OCI-LY7 (cell line): Measurements from ENCODE around the gene SERP2. TPM values are rescaled to one million over a fixed set of nuclear protein-coding genes. Genes with fewer than 3 reads are reported as not detected.

Experiments used
- BruUV-seq: library from RNA; stranded (reverse); fragments of 400-500 nt; replicated peaks from 2 replicates; lab custom pipeline; 2021; lab: Mats Ljungman, UMichigan
- CTCF ChIA-PET: fragments of 300-600 bp; sonication (Branson Sonifier 250); formaldehyde crosslinking; loops from one replicate; lab custom pipeline; 2022; ENCODE audit warnings: antibody characterized with exemption; ENCODE audit not compliant: unreplicated experiment; lab: Charles Lee
- POLR2A ChIA-PET: fragments of 300-600 bp; sonication (Branson Sonifier 250); formaldehyde crosslinking; loops from one replicate; lab custom pipeline; 2022; ENCODE audit warnings: antibody characterized with exemption; lab: Charles Lee
- DNase-seq: peaks from one replicate; pipeline ENCODE4 v3.0.0-alpha.2; 2015; ENCODE audit warnings: low spot score
- H2AFZ ChIP-seq: fragments of 200-600 bp; sonication (generic), shearing (Covaris generic); 2 replicates; pipeline ENCODE4 v1.6.1; 2014; ENCODE audit warnings: mild to moderate bottlenecking, antibody characterized with exemption, low read length, moderate library complexity
- H3K27ac ChIP-seq: fragments of 200-600 bp; sonication (generic); 2 replicates; pipeline ENCODE4 v1.5.1; 2014; ENCODE audit warnings: mixed run types, low read depth, mild to moderate bottlenecking, moderate library complexity, low read length, inconsistent platforms; ENCODE audit not compliant: poor library complexity, severe bottlenecking
- H3K36me3 ChIP-seq: fragments of 200-600 bp; sonication (generic); 2 replicates; pipeline ENCODE4 v1.6.1; 2014; ENCODE audit warnings: mild to moderate bottlenecking, antibody characterized with exemption, low read length, moderate library complexity, mixed read lengths; ENCODE audit not compliant: insufficient read depth
- H3K4me1 ChIP-seq: fragments of 200-600 bp; sonication (generic); 2 replicates; pipeline ENCODE4 v1.5.1; 2014; ENCODE audit warnings: mild to moderate bottlenecking, low read length; ENCODE audit not compliant: insufficient read depth, poor library complexity, severe bottlenecking
- H3K4me2 ChIP-seq: fragments of 200-600 bp; sonication (generic); 2 replicates; pipeline ENCODE4 v1.6.1; 2014; ENCODE audit warnings: mild to moderate bottlenecking, low read length
- H3K4me3 ChIP-seq: fragments of 200-600 bp; sonication (generic); 2 replicates; pipeline ENCODE4 v1.5.1; 2014; ENCODE audit warnings: mild to moderate bottlenecking, low read depth, low read length; ENCODE audit not compliant: poor library complexity, severe bottlenecking
- H3K79me2 ChIP-seq: fragments of 200-600 bp; sonication (generic); 2 replicates; pipeline ENCODE4 v1.6.1; 2016; ENCODE audit warnings: low read depth, mild to moderate bottlenecking, low read length, moderate library complexity, mixed read lengths; ENCODE audit not compliant: insufficient read depth
- H3K9me2 ChIP-seq: fragments of 200-600 bp; sonication (generic); 2 replicates; pipeline ENCODE4 v1.6.1; 2016; ENCODE audit warnings: mild to moderate bottlenecking, low read length, mixed read lengths; ENCODE audit not compliant: insufficient read depth
- H3K9me3 ChIP-seq: fragments of 200-600 bp; sonication (generic); 2 replicates; pipeline ENCODE4 v1.6.1; 2014; ENCODE audit warnings: mild to moderate bottlenecking, mixed run types, low read length, mixed read lengths
- H4K20me1 ChIP-seq: fragments of 200-600 bp; sonication (generic); 2 replicates; pipeline ENCODE4 v1.6.1; 2014; ENCODE audit warnings: mild to moderate bottlenecking, antibody characterized with exemption, low read length, moderate library complexity, mixed read lengths; ENCODE audit not compliant: insufficient read depth
- EZH2phosphoT487 ChIP-seq: fragments of 200-600 bp; sonication (generic); IDR thresholded peaks from 2 replicates; pipeline ENCODE4 v1.6.1; 2018; ENCODE audit warnings: low read depth, borderline replicate concordance, mild to moderate bottlenecking, mixed run types, antibody characterized with exemption, low read length, moderate library complexity, mixed read lengths
- intact Hi-C: fragments of 100-400 bp; cut with micrococcal nuclease; formaldehyde crosslinking; loops from one replicate; pipeline ENCODE4 v1.10.0; 2022; ENCODE audit not compliant: unreplicated experiment
- total RNA-seq, 2 experiments: library from RNA; depleted of rRNA in 1 of 2; stranded (reverse); fragments of >200 nt in 1 of 2; shearing (Covaris generic) in 1 of 2; gene quantifications; 2 replicates each; pipeline ENCODE4 v1.2.3, GENCODE V29; 2014 to 2022
- TF ChIP-seq, protein P1 (sequence below): fragments of 200-600 bp; sonication (generic); conservative IDR thresholded peaks from 2 replicates; pipeline ENCODE4 v1.5.1; 2014; ENCODE audit warnings: mild to moderate bottlenecking, antibody characterized with exemption, low read length, moderate library complexity, mixed read lengths

Gene SERP2
- total RNA-seq, 2 experiments from 2014 or later = not detected

DNA sequence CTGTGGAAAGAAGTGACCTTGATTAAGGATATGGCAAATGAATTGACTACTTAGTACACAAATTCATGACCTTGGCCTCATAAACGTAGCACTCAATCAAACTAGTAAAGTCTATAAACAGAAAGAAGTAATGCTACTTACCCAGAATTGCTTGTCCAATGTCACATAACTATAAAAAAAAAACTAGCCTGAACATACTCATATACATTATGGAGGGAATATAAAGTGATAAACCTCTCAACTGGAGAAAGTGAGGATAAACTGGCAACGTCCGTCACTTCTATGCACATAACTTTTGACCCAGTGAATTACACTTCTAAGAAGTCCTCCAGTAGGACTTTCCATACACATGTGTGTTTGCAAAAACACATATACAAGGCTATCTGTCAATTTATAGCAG is 7.7 kb upstream of the SERP2 start:
- Histone ChIP-seq H3K27ac (no peak overlapping the region), H2AFZ (no peak overlapping the region), H3K4me3 (no peak overlapping the region), H3K36me3 (no peaks in the 10 kb centered on the region), H3K4me1 (no peaks in the 10 kb centered on the region), H4K20me1 (no peaks in the 10 kb centered on the region), H3K4me2 (no peak overlapping the region), H3K9me2 (0 out of 2 replicates have a peak, but pooled peaks cover 4% of the 10 kb centered on the region), H3K9me3 (no peaks in the 10 kb centered on the region), H3K79me2 (no peaks in the 10 kb centered on the region)
- ChIA-PET CTCF (no interaction called here), POLR2A (interaction anchor here (1.8 kb wide), 1 partner anchor 14 kb away, joined by 7 read pairs; no protein-coding TSS in a partner anchor)
- DNase-seq = no peak
- no TSS peak for BruUV-seq
- intact Hi-C loops = no loop called here
- no peak for TF ChIP-seq EZH2phosphoT487
- TF ChIP-seq, protein P1, sequence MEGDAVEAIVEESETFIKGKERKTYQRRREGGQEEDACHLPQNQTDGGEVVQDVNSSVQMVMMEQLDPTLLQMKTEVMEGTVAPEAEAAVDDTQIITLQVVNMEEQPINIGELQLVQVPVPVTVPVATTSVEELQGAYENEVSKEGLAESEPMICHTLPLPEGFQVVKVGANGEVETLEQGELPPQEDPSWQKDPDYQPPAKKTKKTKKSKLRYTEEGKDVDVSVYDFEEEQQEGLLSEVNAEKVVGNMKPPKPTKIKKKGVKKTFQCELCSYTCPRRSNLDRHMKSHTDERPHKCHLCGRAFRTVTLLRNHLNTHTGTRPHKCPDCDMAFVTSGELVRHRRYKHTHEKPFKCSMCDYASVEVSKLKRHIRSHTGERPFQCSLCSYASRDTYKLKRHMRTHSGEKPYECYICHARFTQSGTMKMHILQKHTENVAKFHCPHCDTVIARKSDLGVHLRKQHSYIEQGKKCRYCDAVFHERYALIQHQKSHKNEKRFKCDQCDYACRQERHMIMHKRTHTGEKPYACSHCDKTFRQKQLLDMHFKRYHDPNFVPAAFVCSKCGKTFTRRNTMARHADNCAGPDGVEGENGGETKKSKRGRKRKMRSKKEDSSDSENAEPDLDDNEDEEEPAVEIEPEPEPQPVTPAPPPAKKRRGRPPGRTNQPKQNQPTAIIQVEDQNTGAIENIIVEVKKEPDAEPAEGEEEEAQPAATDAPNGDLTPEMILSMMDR = no peak

DNA sequence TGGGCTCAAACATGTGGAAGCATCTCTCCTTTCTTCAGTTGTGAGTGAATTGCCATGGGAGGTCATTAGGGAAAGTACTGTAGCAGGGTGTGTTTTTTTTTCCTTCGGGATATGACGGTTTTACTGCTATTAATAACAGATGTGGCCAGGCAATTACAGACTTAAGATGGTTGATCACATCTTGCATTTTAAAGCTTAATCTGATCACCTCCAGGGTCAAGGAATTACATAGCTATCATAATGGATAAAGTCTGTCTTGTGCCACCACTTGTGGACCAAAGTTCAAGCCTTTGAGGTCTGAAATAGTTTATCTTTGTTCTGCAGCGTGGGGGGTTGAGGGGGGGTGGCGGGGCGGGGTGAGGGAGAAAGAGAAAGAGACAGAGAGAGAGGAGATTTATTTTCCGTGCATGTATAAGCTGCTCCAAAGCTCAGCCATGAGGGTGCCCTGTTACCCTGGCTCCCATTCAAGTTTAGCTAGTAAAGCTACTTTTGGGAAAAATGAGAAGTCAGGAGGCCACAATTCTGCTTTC is 5.5 kb upstream of the SERP2 start:
- ChIA-PET POLR2A (interaction anchor here (0.5 to 1.5 kb wide), 3 partner anchors 10 to 474 kb away, joined by 3 to 4 read pairs (median 3); no protein-coding TSS in a partner anchor), CTCF (no interaction called here)
- no peak overlapping the region for H3K4me3 ChIP-seq
- no peaks in the 10 kb centered on the region for H3K9me3 ChIP-seq
- no peak for DNase-seq
- H3K4me1 ChIP-seq = no peaks in the 10 kb centered on the region
- 0 out of 2 replicates have a peak, but pooled peaks cover 4% of the 10 kb centered on the region for H3K9me2 ChIP-seq
- H3K4me2 ChIP-seq = no peak overlapping the region
- H2AFZ ChIP-seq = no peak overlapping the region
- no peak overlapping the region for H3K27ac ChIP-seq
- no peaks in the 10 kb centered on the region for H4K20me1 ChIP-seq
- H3K36me3 ChIP-seq = no peaks in the 10 kb centered on the region
- BruUV-seq = no TSS peak
- intact Hi-C loops = no loop called here
- TF ChIP-seq EZH2phosphoT487 = no peak
- TF ChIP-seq, protein P1 = no peak
- no peaks in the 10 kb centered on the region for H3K79me2 ChIP-seq
